ENCODE measurements around the gene ANKIB1.

GRCh38 chr7:92359801-92360200, 114.0 kb downstream of the ANKIB1 start:
- TF ChIP-seq SUZ12 (IDR thresholded peaks at IDR 0.05; ENCODE audit: extremely low read depth, insufficient read depth, insufficient read length) (no peak), ZNF274 (IDR thresholded peaks at IDR 0.05; ENCODE audit: low read depth, low read length) (no peak)

Data from NT2/D1 (cell line).